ENCODE measurements around the gene COG1. TPM values are rescaled to one million over a fixed set of nuclear protein-coding genes. Genes with fewer than 3 reads are reported as not detected.

The COG1 gene
- polyA plus RNA-seq, 3 donors = 5.1 to 24.4 (median 8.0) TPM

GRCh38 chr17:73179878-73180277 lies 13.0 kb upstream of the COG1 start:
- Histone ChIP-seq H3K4me3 (replicated peaks in 1 of 3; ENCODE audit: low read depth in 2 of 3, low read length in 3 of 3) (no peak overlapping the region), H3K9ac (ENCODE audit: insufficient read depth, low read length, poor library complexity, severe bottlenecking) (no peak overlapping the region), H4K20me1 (ENCODE audit: insufficient read depth, low read length) (no peaks in the 10 kb centered on the region), H3K36me3 (replicated peaks in 1 of 2; ENCODE audit: control insufficient read depth in 1 of 2, insufficient read depth in 2 of 2, low read length in 2 of 2) (no peaks in the 10 kb centered on the region), H3K4me2 (replicated peaks; ENCODE audit: extremely low read depth, low read length, poor library complexity, severe bottlenecking) (no peak overlapping the region), H3K4me1 (ENCODE audit: control insufficient read depth in 1 of 2, insufficient read depth in 2 of 2, low read length in 2 of 2) (peaks cover 12% of the 10 kb centered on the region in 2 donors), H3K79me2 (ENCODE audit: insufficient read depth, low read length) (no peaks in the 10 kb centered on the region), H3K27me3 (ENCODE audit: control insufficient read depth in 2 of 2, insufficient read depth in 2 of 2, low read length in 2 of 2) (no peaks in the 10 kb centered on the region), H3K9me3 (replicated peaks in 1 of 2; ENCODE audit: control insufficient read depth in 1 of 2, insufficient read depth in 1 of 2, low read length in 2 of 2) (peaks cover 0 to 7% of the 10 kb centered on the region in 2 donors), H3K27ac (ENCODE audit: low read depth in 1 of 2, low read length in 2 of 2) (no peak overlapping the region), H2AFZ (ENCODE audit: insufficient read depth, low read depth, low read length, poor library complexity, severe bottlenecking) (no peak overlapping the region)
- H3K4me3 Mint-ChIP-seq = no peak overlapping the region
- no CpG with 5 or more reads among the region's 3 CpGs for WGBS (ENCODE audit: insufficient coverage)
- DNase-seq = no peak
- TF ChIP-seq CTCF (IDR thresholded peaks at IDR 0.05) = no peak
- peaks cover 14% of the 10 kb centered on the region for H3K4me1 Mint-ChIP-seq
- peaks cover 6 to 7% of the 10 kb centered on the region in 2 donors for H3K36me3 Mint-ChIP-seq
- H3K9me3 Mint-ChIP-seq = peaks cover 2 to 14% (median 6%) of the 10 kb centered on the region in 7 donors
- no peak overlapping the region for H3K27ac Mint-ChIP-seq
- peaks cover 0 to 4% (median 2%) of the 10 kb centered on the region in 3 donors for H3K27me3 Mint-ChIP-seq (ENCODE audit: low read depth in 3 of 3)
- intact Hi-C loops (cut with micrococcal nuclease) = loop anchor here in 1 of 2 donors (10.0 kb wide), 1 partner anchor 625 kb away; no protein-coding TSS in a partner anchor

- 61% methylated on average over 8 of the region's 15 CpGs for WGBS (ENCODE audit: insufficient coverage)
- no peak overlapping the region for H2AFZ ChIP-seq (ENCODE audit: insufficient read depth, low read depth, low read length, poor library complexity, severe bottlenecking)
- H3K27me3 ChIP-seq (ENCODE audit: control insufficient read depth in 2 of 2, insufficient read depth in 2 of 2, low read length in 2 of 2) = no peaks in the 10 kb centered on the region
- H3K9ac ChIP-seq (ENCODE audit: insufficient read depth, low read length, poor library complexity, severe bottlenecking) = no peak overlapping the region
- DNase-seq = no peak
- peaks cover 0 to 4% (median 2%) of the 10 kb centered on the region in 3 donors for H3K27me3 Mint-ChIP-seq (ENCODE audit: low read depth in 3 of 3)
- no peaks in the 10 kb centered on the region for H3K9me3 ChIP-seq (replicated peaks in 1 of 2; ENCODE audit: control insufficient read depth in 1 of 2, insufficient read depth in 1 of 2, low read length in 2 of 2)
- no peak overlapping the region for H3K4me3 ChIP-seq (replicated peaks in 1 of 3; ENCODE audit: low read depth in 2 of 3, low read length in 3 of 3)
- no peak overlapping the region for H3K27ac ChIP-seq (ENCODE audit: low read depth in 1 of 2, low read length in 2 of 2)
- intact Hi-C loops (cut with micrococcal nuclease) = loop anchor here in 1 of 2 donors (10.0 kb wide), 1 partner anchor 628 kb away; no protein-coding TSS in a partner anchor
- H3K4me1 Mint-ChIP-seq = peaks cover 16% of the 10 kb centered on the region
- peaks cover 2 to 4% of the 10 kb centered on the region in 2 donors for H3K36me3 Mint-ChIP-seq
- peak overlapping the region in 1 of 7 donors; percentile 20 for H3K27ac Mint-ChIP-seq
- no peaks in the 10 kb centered on the region for H3K79me2 ChIP-seq (ENCODE audit: insufficient read depth, low read length)
- H3K36me3 ChIP-seq (replicated peaks in 1 of 2; ENCODE audit: control insufficient read depth in 1 of 2, insufficient read depth in 2 of 2, low read length in 2 of 2) = no peaks in the 10 kb centered on the region
- H4K20me1 ChIP-seq (ENCODE audit: insufficient read depth, low read length) = no peaks in the 10 kb centered on the region
- no peak overlapping the region for H3K4me2 ChIP-seq (replicated peaks; ENCODE audit: extremely low read depth, low read length, poor library complexity, severe bottlenecking)
- no peak for TF ChIP-seq CTCF (IDR thresholded peaks at IDR 0.05)
- no peak overlapping the region for H3K4me3 Mint-ChIP-seq
- no peaks in the 10 kb centered on the region for H3K9me3 Mint-ChIP-seq
- peaks cover 12 to 13% of the 10 kb centered on the region in 2 donors for H3K4me1 ChIP-seq (ENCODE audit: control insufficient read depth in 1 of 2, insufficient read depth in 2 of 2, low read length in 2 of 2)
Measured at GRCh38 chr17:73182616-73183310, 10.1 kb upstream of the COG1 start.
